Measurements from ENCODE around the gene CSNK1G1.

CSNK1G1 gene

GRCh38 chr15:64205202-64205601 is 150.8 kb downstream of the CSNK1G1 start:
- Histone ChIP-seq H3K9ac (ENCODE audit: low read length) (no peak overlapping the region), H2AFZ (ENCODE audit: low read depth, low read length) (no peak overlapping the region), H3K4me1 (ENCODE audit: low read length) (no peaks in the 10 kb centered on the region), H3K79me2 (ENCODE audit: low read length) (no peaks in the 10 kb centered on the region), H3K27ac (ENCODE audit: low read length) (no peak overlapping the region), H3K9me3 (ENCODE audit: insufficient read depth, low read length) (no peaks in the 10 kb centered on the region), H4K20me1 (ENCODE audit: insufficient read depth, low read length) (no peaks in the 10 kb centered on the region; the same call in 1 of the 2 replicates), H3K36me3 (replicated peaks; ENCODE audit: low read depth, low read length) (peaks cover 13% of the 10 kb centered on the region), H3K4me2 (ENCODE audit: low read length) (no peak overlapping the region), H3K4me3 (ENCODE audit: low read length) (no peak overlapping the region), H3K27me3 (ENCODE audit: low read depth, low read length) (no peaks in the 10 kb centered on the region)
- TF ChIP-seq EZH2phosphoT487 (IDR thresholded peaks at IDR 0.05; ENCODE audit: low read depth): no peak
- no peak for TF ChIP-seq CTCF (IDR thresholded peaks at IDR 0.05; ENCODE audit: low read depth, low read length)

- TF ChIP-seq CTCF (IDR thresholded peaks at IDR 0.05; ENCODE audit: low read depth, low read length) (no peak), EZH2phosphoT487 (IDR thresholded peaks at IDR 0.05; ENCODE audit: low read depth) (no peak)
- Histone ChIP-seq H2AFZ (ENCODE audit: low read depth, low read length) (no peak overlapping the region), H3K4me1 (ENCODE audit: low read length) (no peaks in the 10 kb centered on the region), H3K4me2 (ENCODE audit: low read length) (no peak overlapping the region), H3K79me2 (ENCODE audit: low read length) (no peaks in the 10 kb centered on the region), H4K20me1 (ENCODE audit: insufficient read depth, low read length) (no peaks in the 10 kb centered on the region), H3K4me3 (ENCODE audit: low read length) (no peak overlapping the region), H3K9me3 (ENCODE audit: insufficient read depth, low read length) (no peaks in the 10 kb centered on the region), H3K27me3 (ENCODE audit: low read depth, low read length) (no peaks in the 10 kb centered on the region), H3K27ac (ENCODE audit: low read length) (no peak overlapping the region), H3K9ac (ENCODE audit: low read length) (no peak overlapping the region), H3K36me3 (replicated peaks; ENCODE audit: low read depth, low read length) (peaks cover 5% of the 10 kb centered on the region)
Observed at GRCh38 chr15:64197425-64197824, 158.5 kb downstream of the CSNK1G1 start.

GRCh38 chr15:64193971-64194370 is 162.0 kb downstream of the CSNK1G1 start:
- no peak overlapping the region for H3K4me3 ChIP-seq (ENCODE audit: low read length)
- no peaks in the 10 kb centered on the region for H4K20me1 ChIP-seq (ENCODE audit: insufficient read depth, low read length)
- no peak overlapping the region for H3K27ac ChIP-seq (ENCODE audit: low read length)
- no peak for TF ChIP-seq CTCF (IDR thresholded peaks at IDR 0.05; ENCODE audit: low read depth, low read length)
- no peak for TF ChIP-seq EZH2phosphoT487 (IDR thresholded peaks at IDR 0.05; ENCODE audit: low read depth)
- no peak overlapping the region for H2AFZ ChIP-seq (ENCODE audit: low read depth, low read length)
- no peaks in the 10 kb centered on the region for H3K36me3 ChIP-seq (replicated peaks; ENCODE audit: low read depth, low read length)
- no peaks in the 10 kb centered on the region for H3K79me2 ChIP-seq (ENCODE audit: low read length)
- H3K9ac ChIP-seq (ENCODE audit: low read length): no peak overlapping the region
- no peak overlapping the region for H3K4me2 ChIP-seq (ENCODE audit: low read length)
- no peaks in the 10 kb centered on the region for H3K27me3 ChIP-seq (ENCODE audit: low read depth, low read length)
- H3K4me1 ChIP-seq (ENCODE audit: low read length): no peaks in the 10 kb centered on the region
- no peaks in the 10 kb centered on the region for H3K9me3 ChIP-seq (ENCODE audit: insufficient read depth, low read length)

- H3K79me2 ChIP-seq (ENCODE audit: low read length): no peaks in the 10 kb centered on the region
- H3K27me3 ChIP-seq (ENCODE audit: low read depth, low read length): no peaks in the 10 kb centered on the region
- H3K4me1 ChIP-seq (ENCODE audit: low read length): no peaks in the 10 kb centered on the region
- H3K9ac ChIP-seq (ENCODE audit: low read length): no peak overlapping the region
- no peak overlapping the region for H3K27ac ChIP-seq (ENCODE audit: low read length)
- H3K9me3 ChIP-seq (ENCODE audit: insufficient read depth, low read length): no peaks in the 10 kb centered on the region
- H3K4me3 ChIP-seq (ENCODE audit: low read length): no peak overlapping the region
- no peaks in the 10 kb centered on the region for H4K20me1 ChIP-seq (ENCODE audit: insufficient read depth, low read length)
- TF ChIP-seq CTCF (IDR thresholded peaks at IDR 0.05; ENCODE audit: low read depth, low read length) (no peak), EZH2phosphoT487 (IDR thresholded peaks at IDR 0.05; ENCODE audit: low read depth) (no peak)
- no peak overlapping the region for H3K4me2 ChIP-seq (ENCODE audit: low read length)
- H3K36me3 ChIP-seq (replicated peaks; ENCODE audit: low read depth, low read length): peaks cover 3% of the 10 kb centered on the region
- no peak overlapping the region for H2AFZ ChIP-seq (ENCODE audit: low read depth, low read length)
Observed at GRCh38 chr15:64191971-64192830, 163.8 kb downstream of the CSNK1G1 start.

Data from OCI-LY3 (cell line).